Fibroblast of lung (primary cell): ENCODE data around the gene COL10A1. TPM values are rescaled to one million over a fixed set of nuclear protein-coding genes. Genes with fewer than 3 reads are reported as not detected.

Experiments used
- DNase-seq, 2 donors: peaks; one replicate each; pipeline versions ENCODE4 v3.0.0 to v3.0.0-alpha.2; 2010; ENCODE audit warnings: low read depth in 2 of 2
- H2AFZ ChIP-seq: 2 replicates; pipeline ENCODE4 v1.5.1; 2012; ENCODE audit warnings: low read length, control low read depth, inconsistent platforms
- H3K27ac ChIP-seq: 2 replicates; pipeline ENCODE4 v1.5.1; 2011; ENCODE audit warnings: low read length, control low read depth; ENCODE audit not compliant: insufficient read depth
- H3K27me3 ChIP-seq: 2 replicates; pipeline ENCODE4 v1.5.1; 2011; ENCODE audit warnings: mild to moderate bottlenecking, low read length; ENCODE audit not compliant: control insufficient read depth, insufficient read depth
- H3K36me3 ChIP-seq: 2 replicates; pipeline ENCODE4 v1.5.1; 2011; ENCODE audit warnings: low read length; ENCODE audit not compliant: control insufficient read depth, insufficient read depth
- H3K4me1 ChIP-seq: 2 replicates; pipeline ENCODE4 v1.5.1; 2011; ENCODE audit warnings: low read length; ENCODE audit not compliant: control insufficient read depth, insufficient read depth; ENCODE audit errors: extremely low read depth
- H3K4me2 ChIP-seq: 2 replicates; pipeline ENCODE4 v1.5.1; 2011; ENCODE audit warnings: low read length, control low read depth; ENCODE audit not compliant: insufficient read depth; ENCODE audit errors: extremely low read depth
- H3K4me3 ChIP-seq, 4 experiments: fragments of 200-600 bp in 1 of 4; sonication (generic) in 1 of 4; replicated peaks in 1 of 4; 2 replicates each; pipeline ENCODE4 v1.5.1; 2011 to 2016; ENCODE audit warnings: low read length in 4 of 4, low read depth in 3 of 4, mild to moderate bottlenecking in 3 of 4, control low read depth in 2 of 4, inconsistent platforms in 1 of 4, mixed read lengths in 1 of 4; ENCODE audit not compliant: insufficient read depth in 1 of 4; ENCODE audit errors: control extremely low read depth in 1 of 4
- H3K79me2 ChIP-seq: 2 replicates; pipeline ENCODE4 v1.5.1; 2012; ENCODE audit warnings: mild to moderate bottlenecking, low read length, inconsistent platforms; ENCODE audit not compliant: control insufficient read depth, insufficient read depth
- H3K9ac ChIP-seq: 2 replicates; pipeline ENCODE4 v1.5.1; 2011; ENCODE audit warnings: mild to moderate bottlenecking, low read length, control low read depth; ENCODE audit not compliant: insufficient read depth
- H3K9me3 ChIP-seq: 2 replicates; pipeline ENCODE4 v1.5.1; 2012; ENCODE audit warnings: low read depth, low read length; ENCODE audit not compliant: control insufficient read depth, insufficient read depth
- H4K20me1 ChIP-seq: 2 replicates; pipeline ENCODE4 v1.5.1; 2011; ENCODE audit warnings: low read length; ENCODE audit not compliant: control insufficient read depth, insufficient read depth; ENCODE audit errors: extremely low read depth
- CTCF ChIP-seq, 2 donors: IDR thresholded peaks in 1 of 2; conservative IDR thresholded peaks in 1 of 2; 1 replicate in 1 of 2; 2 replicates in 1 of 2; pipeline ENCODE4 v1.5.1; 2011 to 2012; ENCODE audit warnings: low read length in 2 of 2, control low read depth in 1 of 2, inconsistent platforms in 1 of 2, low read depth in 1 of 2, mild to moderate bottlenecking in 1 of 2
- EZH2 ChIP-seq: IDR thresholded peaks from 2 replicates; pipeline ENCODE4 v1.5.1; 2012; ENCODE audit warnings: low read length, control low read depth, mild to moderate bottlenecking; ENCODE audit errors: missing control alignments
- polyA plus RNA-seq, 2 donors: library from polyadenylated mRNA; depleted of rRNA in 1 of 2; stranded (reverse) in 1 of 2; unstranded in 1 of 2; fragments of >200 nt; gene quantifications; 2 replicates each; pipeline ENCODE4 v1.2.1, GENCODE V29; 2011 to 2012; ENCODE audit warnings: missing spikeins in 1 of 2
- total RNA-seq: library from RNA; depleted of rRNA; stranded (reverse); fragments of >200 nt; gene quantifications from 2 replicates; pipeline ENCODE4 v1.2.1, GENCODE V29; 2014

COL10A1 gene
- total and polyA plus RNA-seq, 2 donors (not counting 1 experiment from before 2014, with no cell fraction given): 17.3 to 40.1 TPM

- no peak for TF ChIP-seq CTCF (conservative IDR thresholded peaks at IDR 0.05 in 1 of 2, IDR thresholded peaks at IDR 0.05 in 1 of 2; ENCODE audit: low read depth in 1 of 2, low read length in 2 of 2)
- TF ChIP-seq EZH2: no peak
- no peak overlapping the region for H3K4me2 ChIP-seq
- H3K27me3 ChIP-seq: no peaks in the 10 kb centered on the region
- H3K9me3 ChIP-seq: no peaks in the 10 kb centered on the region
- no peaks in the 10 kb centered on the region for H4K20me1 ChIP-seq
- no peak overlapping the region for H2AFZ ChIP-seq
- no peak overlapping the region for H3K27ac ChIP-seq
- H3K9ac ChIP-seq: no peak overlapping the region
- H3K4me3 ChIP-seq: no peak overlapping the region
- no peaks in the 10 kb centered on the region for H3K79me2 ChIP-seq
- no peak for DNase-seq
- no peaks in the 10 kb centered on the region for H3K4me1 ChIP-seq
- H3K36me3 ChIP-seq: no peaks in the 10 kb centered on the region
These were observed 12.5 kb downstream of the COL10A1 start for GRCh38 chr6:116113386-116113785.

GRCh38 chr6:116111552-116112528, 14.1 kb downstream of the COL10A1 start:
- Histone ChIP-seq H3K27me3 (no peaks in the 10 kb centered on the region), H3K4me1 (no peaks in the 10 kb centered on the region), H2AFZ (no peak overlapping the region), H3K27ac (no peak overlapping the region), H3K9ac (no peak overlapping the region), H3K4me2 (no peak overlapping the region), H4K20me1 (no peaks in the 10 kb centered on the region), H3K79me2 (no peaks in the 10 kb centered on the region), H3K36me3 (no peaks in the 10 kb centered on the region), H3K9me3 (no peaks in the 10 kb centered on the region), H3K4me3 (no peak overlapping the region)
- no peak for TF ChIP-seq EZH2
- peak; percentile 58 to 72 for TF ChIP-seq CTCF (conservative IDR thresholded peaks at IDR 0.05 in 1 of 2, IDR thresholded peaks at IDR 0.05 in 1 of 2; ENCODE audit: low read depth in 1 of 2, low read length in 2 of 2)
- DNase-seq: peak; percentile 35 to 42

GRCh38 chr6:116108836-116109235, 17.1 kb downstream of the COL10A1 start:
- H4K20me1 ChIP-seq: no peaks in the 10 kb centered on the region
- no peak overlapping the region for H3K9ac ChIP-seq
- no peaks in the 10 kb centered on the region for H3K9me3 ChIP-seq
- H3K27me3 ChIP-seq: no peaks in the 10 kb centered on the region
- no peaks in the 10 kb centered on the region for H3K4me1 ChIP-seq
- H3K4me3 ChIP-seq: no peak overlapping the region
- no peaks in the 10 kb centered on the region for H3K36me3 ChIP-seq
- H3K27ac ChIP-seq: no peak overlapping the region
- H2AFZ ChIP-seq: no peak overlapping the region
- no peak for TF ChIP-seq EZH2
- TF ChIP-seq CTCF (conservative IDR thresholded peaks at IDR 0.05 in 1 of 2, IDR thresholded peaks at IDR 0.05 in 1 of 2; ENCODE audit: low read depth in 1 of 2, low read length in 2 of 2): no peak
- no peaks in the 10 kb centered on the region for H3K79me2 ChIP-seq
- DNase-seq: no peak
- H3K4me2 ChIP-seq: no peak overlapping the region
